HUES48 (cell line): ENCODE data around the gene TUBGCP3.
"Not testable (repeated sequence)": the region's sequence is repeated elsewhere in the genome, so short reads cannot be mapped to it uniquely, and the experiment has no call there.

ENCODE experiments used
- H3K27ac ChIP-seq: one replicate; pipeline ENCODE4 v1.7.0; 2013; ENCODE audit warnings: low read depth, low read length, inconsistent platforms
- H3K27me3 ChIP-seq: 2 replicates; pipeline ENCODE4 v1.6.1; 2013; ENCODE audit warnings: mild to moderate bottlenecking, low read length; ENCODE audit not compliant: control insufficient read depth, insufficient read depth
- H3K36me3 ChIP-seq: 2 replicates; pipeline ENCODE4 v1.6.1; 2013; ENCODE audit warnings: low read length; ENCODE audit not compliant: control insufficient read depth, insufficient read depth
- H3K4me1 ChIP-seq: 2 replicates; pipeline ENCODE4 v1.6.1; 2013; ENCODE audit warnings: mild to moderate bottlenecking, low read length; ENCODE audit not compliant: control insufficient read depth, insufficient read depth
- H3K4me3 ChIP-seq: 2 replicates; pipeline ENCODE4 v1.5.1; 2013; ENCODE audit warnings: mild to moderate bottlenecking, low read depth, low read length
- H3K9ac ChIP-seq: 2 replicates; pipeline ENCODE4 v1.6.1; 2013; ENCODE audit warnings: mild to moderate bottlenecking, low read depth, low read length, moderate library complexity
- H3K9me3 ChIP-seq: 2 replicates; pipeline ENCODE4 v1.6.1; 2013; ENCODE audit warnings: low read length; ENCODE audit not compliant: control insufficient read depth, insufficient read depth

Gene TUBGCP3

GRCh38 chr13:112496166-112496565 lies 91.8 kb downstream of the TUBGCP3 start:
- no peak overlapping the region for H3K27ac ChIP-seq
- no peaks in the 10 kb centered on the region for H3K4me1 ChIP-seq
- H3K9ac ChIP-seq = no peak overlapping the region
- H3K27me3 ChIP-seq = no peaks in the 10 kb centered on the region
- H3K9me3 ChIP-seq = no peaks in the 10 kb centered on the region
- H3K4me3 ChIP-seq = no peak overlapping the region
- H3K36me3 ChIP-seq = peaks cover 41% of the 10 kb centered on the region

- Histone ChIP-seq H3K9ac (no peak overlapping the region), H3K4me1 (no peaks in the 10 kb centered on the region), H3K27me3 (no peaks in the 10 kb centered on the region), H3K36me3 (peaks cover 37% of the 10 kb centered on the region), H3K27ac (no peak overlapping the region), H3K9me3 (no peaks in the 10 kb centered on the region), H3K4me3 (no peak overlapping the region)
These were observed 92.5 kb downstream of the TUBGCP3 start for GRCh38 chr13:112495465-112495864.

- Histone ChIP-seq H3K36me3 (peaks cover 15% of the 10 kb centered on the region; the same call in 1 of the 2 replicates), H3K27ac (no peak overlapping the region), H3K9me3 (no peaks in the 10 kb centered on the region), H3K4me1 (no peaks in the 10 kb centered on the region), H3K9ac (no peak overlapping the region), H3K4me3 (no peak overlapping the region), H3K27me3 (no peaks in the 10 kb centered on the region)
These were observed 98.8 kb downstream of the TUBGCP3 start for GRCh38 chr13:112489199-112489598.

- H3K4me3 ChIP-seq, H3K4me1 ChIP-seq, H3K9ac ChIP-seq: not testable (repeated sequence)
These were observed 99.5 kb downstream of the TUBGCP3 start for GRCh38 chr13:112488343-112489050.

GRCh38 chr13:112487127-112487517 lies 100.8 kb downstream of the TUBGCP3 start:
- Histone ChIP-seq H3K9ac (no peak overlapping the region), H3K4me1 (no peaks in the 10 kb centered on the region), H3K4me3 (no peak overlapping the region), H3K27me3 (no peaks in the 10 kb centered on the region), H3K36me3 (peaks cover 15% of the 10 kb centered on the region; the same call in 1 of the 2 replicates), H3K9me3 (no peaks in the 10 kb centered on the region), H3K27ac (no peak overlapping the region)

More at GRCh38 chr13:112488343-112489050, 99.5 kb downstream of the TUBGCP3 start:
- H3K9me3 ChIP-seq, H3K27me3 ChIP-seq, H3K27ac ChIP-seq: not testable (repeated sequence)
- peaks cover 15% of the 10 kb centered on the region; the same call in 1 of the 2 replicates for H3K36me3 ChIP-seq

GRCh38 chr13:112486386-112487126 lies 101.4 kb downstream of the TUBGCP3 start:
- H3K36me3 ChIP-seq = peaks cover 15% of the 10 kb centered on the region; the same call in 1 of the 2 replicates
- no peak overlapping the region for H3K27ac ChIP-seq

GRCh38 chr13:112485814-112486213 lies 102.1 kb downstream of the TUBGCP3 start:
- H3K27me3 ChIP-seq, H3K9me3 ChIP-seq, H3K4me3 ChIP-seq, H3K27ac ChIP-seq, H3K9ac ChIP-seq, H3K4me1 ChIP-seq: not testable (repeated sequence)
- peaks cover 15% of the 10 kb centered on the region; the same call in 1 of the 2 replicates for H3K36me3 ChIP-seq

More at GRCh38 chr13:112486386-112487126, 101.4 kb downstream of the TUBGCP3 start:
- Histone ChIP-seq H3K9me3 (no peaks in the 10 kb centered on the region), H3K9ac (no peak overlapping the region), H3K27me3 (no peaks in the 10 kb centered on the region), H3K4me1 (no peaks in the 10 kb centered on the region), H3K4me3 (no peak overlapping the region)

GRCh38 chr13:112483299-112483698 lies 104.7 kb downstream of the TUBGCP3 start:
- H3K36me3 ChIP-seq = peaks cover 15% of the 10 kb centered on the region; the same call in 1 of the 2 replicates
- H3K9me3 ChIP-seq = no peaks in the 10 kb centered on the region
- no peak overlapping the region for H3K4me3 ChIP-seq
- H3K27ac ChIP-seq = no peak overlapping the region
- no peaks in the 10 kb centered on the region for H3K27me3 ChIP-seq
- H3K4me1 ChIP-seq = no peaks in the 10 kb centered on the region
- H3K9ac ChIP-seq = no peak overlapping the region

- Histone ChIP-seq H3K4me3 (no peak overlapping the region), H3K9me3 (no peaks in the 10 kb centered on the region), H3K36me3 (peaks cover 10% of the 10 kb centered on the region; the same call in 1 of the 2 replicates), H3K9ac (no peak overlapping the region), H3K27me3 (no peaks in the 10 kb centered on the region), H3K4me1 (no peaks in the 10 kb centered on the region), H3K27ac (no peak overlapping the region)
These were observed 106.5 kb downstream of the TUBGCP3 start for GRCh38 chr13:112481458-112481857.

- Histone ChIP-seq H3K9me3 (no peaks in the 10 kb centered on the region), H3K27me3 (no peaks in the 10 kb centered on the region)
These were observed 108.6 kb downstream of the TUBGCP3 start for GRCh38 chr13:112479389-112479788.

GRCh38 chr13:112477070-112477619 lies 110.8 kb downstream of the TUBGCP3 start:
- Histone ChIP-seq H3K36me3 (no peaks in the 10 kb centered on the region), H3K9ac (no peak overlapping the region), H3K4me3 (no peak overlapping the region), H3K4me1 (no peaks in the 10 kb centered on the region), H3K9me3 (no peaks in the 10 kb centered on the region), H3K27me3 (no peaks in the 10 kb centered on the region), H3K27ac (no peak overlapping the region)

More at GRCh38 chr13:112479389-112479788, 108.6 kb downstream of the TUBGCP3 start:
- Histone ChIP-seq H3K4me3 (no peak overlapping the region), H3K27ac (no peak overlapping the region), H3K4me1 (no peaks in the 10 kb centered on the region), H3K36me3 (no peaks in the 10 kb centered on the region), H3K9ac (no peak overlapping the region)
